ENCODE measurements around the gene DCN. TPM values are rescaled to one million over a fixed set of nuclear protein-coding genes. Genes with fewer than 3 reads are reported as not detected.

DCN gene
- total RNA-seq, 1 donor from 2014 or later: 1,553 TPM

DNA sequence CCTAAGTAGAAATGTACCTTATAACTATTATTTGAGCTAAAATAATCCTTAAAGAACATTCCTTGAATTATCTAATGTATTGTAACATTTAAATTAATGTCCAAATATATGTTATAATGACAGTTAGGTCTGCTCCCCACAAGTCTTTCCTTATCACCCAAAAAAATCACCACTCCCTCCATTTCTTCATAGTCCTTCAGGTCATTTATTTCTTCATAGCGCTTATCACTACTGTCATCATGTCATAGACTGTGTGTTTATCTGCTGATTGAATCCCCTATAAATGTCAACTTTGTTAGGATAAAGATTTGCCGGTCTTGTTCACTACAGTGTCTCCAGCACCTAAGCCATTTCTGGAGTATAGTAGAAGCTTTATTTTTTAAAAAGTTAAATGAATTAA lies 83.3 kb downstream of the DCN start:
- intact Hi-C loops (cut with DNase I): no loop called here
- TF ChIP-seq POLR2A (IDR thresholded peaks at IDR 0.05) (no peak), POLR2AphosphoS5 (IDR thresholded peaks at IDR 0.05; ENCODE audit: insufficient read depth in 1 of 2, low read depth in 1 of 2) (no peak)
- TF ChIP-seq, protein P1, sequence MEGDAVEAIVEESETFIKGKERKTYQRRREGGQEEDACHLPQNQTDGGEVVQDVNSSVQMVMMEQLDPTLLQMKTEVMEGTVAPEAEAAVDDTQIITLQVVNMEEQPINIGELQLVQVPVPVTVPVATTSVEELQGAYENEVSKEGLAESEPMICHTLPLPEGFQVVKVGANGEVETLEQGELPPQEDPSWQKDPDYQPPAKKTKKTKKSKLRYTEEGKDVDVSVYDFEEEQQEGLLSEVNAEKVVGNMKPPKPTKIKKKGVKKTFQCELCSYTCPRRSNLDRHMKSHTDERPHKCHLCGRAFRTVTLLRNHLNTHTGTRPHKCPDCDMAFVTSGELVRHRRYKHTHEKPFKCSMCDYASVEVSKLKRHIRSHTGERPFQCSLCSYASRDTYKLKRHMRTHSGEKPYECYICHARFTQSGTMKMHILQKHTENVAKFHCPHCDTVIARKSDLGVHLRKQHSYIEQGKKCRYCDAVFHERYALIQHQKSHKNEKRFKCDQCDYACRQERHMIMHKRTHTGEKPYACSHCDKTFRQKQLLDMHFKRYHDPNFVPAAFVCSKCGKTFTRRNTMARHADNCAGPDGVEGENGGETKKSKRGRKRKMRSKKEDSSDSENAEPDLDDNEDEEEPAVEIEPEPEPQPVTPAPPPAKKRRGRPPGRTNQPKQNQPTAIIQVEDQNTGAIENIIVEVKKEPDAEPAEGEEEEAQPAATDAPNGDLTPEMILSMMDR (IDR thresholded peaks at IDR 0.05): no peak
- Histone ChIP-seq H3K9me3 (no peaks in the 10 kb centered on the region), H3K27ac (peak overlapping the region; percentile 73), H3K4me1 (peaks cover 10% of the 10 kb centered on the region), H3K4me3 (no peak overlapping the region), H3K36me3 (no peaks in the 10 kb centered on the region), H3K27me3 (no peaks in the 10 kb centered on the region)
- DNase-seq (ENCODE audit: extremely low spot score in 2 of 2): no peak

DNA sequence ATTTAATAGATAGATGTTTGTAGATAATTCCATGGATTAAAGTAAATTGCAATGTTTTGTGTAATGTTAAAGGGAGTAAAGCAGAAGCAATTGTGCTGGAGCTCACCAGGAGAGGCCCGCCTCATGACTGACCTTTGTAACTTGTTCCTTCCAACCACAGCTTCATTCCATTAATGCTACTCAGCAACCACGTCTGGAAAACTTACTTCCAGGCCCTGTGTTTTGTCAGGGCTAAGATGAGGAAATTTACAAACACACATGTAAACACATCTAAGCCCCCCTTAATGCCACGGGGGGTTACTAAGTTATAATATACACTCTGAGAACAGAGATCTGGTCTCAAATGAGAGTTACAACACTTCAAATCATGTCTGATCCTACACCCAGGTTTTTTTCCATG lies 83.7 kb downstream of the DCN start:
- Histone ChIP-seq H3K4me1 (peaks cover 10% of the 10 kb centered on the region), H3K9me3 (no peaks in the 10 kb centered on the region), H3K27me3 (no peaks in the 10 kb centered on the region), H3K36me3 (no peaks in the 10 kb centered on the region), H3K27ac (peak overlapping the region; percentile 73), H3K4me3 (no peak overlapping the region)
- intact Hi-C loops (cut with DNase I): no loop called here
- no peak for DNase-seq (ENCODE audit: extremely low spot score in 2 of 2)
- no peak for TF ChIP-seq POLR2A (IDR thresholded peaks at IDR 0.05)
- TF ChIP-seq, protein P1 (IDR thresholded peaks at IDR 0.05): no peak
- peak in 1 of 2 donors; percentile 33 for TF ChIP-seq POLR2AphosphoS5 (IDR thresholded peaks at IDR 0.05; ENCODE audit: insufficient read depth in 1 of 2, low read depth in 1 of 2)

DNA sequence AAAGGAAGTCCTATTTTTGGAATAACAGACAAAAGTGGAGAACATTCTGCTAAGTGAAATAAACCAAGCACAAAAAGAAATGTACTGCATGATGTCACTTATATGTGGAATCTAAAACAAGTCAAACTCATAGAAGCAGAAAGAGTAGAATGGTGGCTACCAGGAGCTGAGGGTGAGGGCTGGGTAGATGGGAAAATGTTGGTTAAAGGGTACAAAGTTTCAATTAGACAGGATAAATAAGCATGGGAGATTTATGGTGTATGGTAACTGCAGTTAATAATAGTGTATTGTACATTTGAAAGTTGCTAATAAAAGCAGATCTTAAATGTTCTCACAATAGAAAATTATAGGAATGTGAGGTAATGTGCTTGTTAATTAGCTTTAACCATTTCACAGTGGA lies 84.2 kb downstream of the DCN start:
- no peaks in the 10 kb centered on the region for H3K36me3 ChIP-seq
- peaks cover 10% of the 10 kb centered on the region for H3K4me1 ChIP-seq
- DNase-seq (ENCODE audit: extremely low spot score in 2 of 2): no peak
- TF ChIP-seq POLR2A (IDR thresholded peaks at IDR 0.05) (no peak), POLR2AphosphoS5 (IDR thresholded peaks at IDR 0.05; ENCODE audit: insufficient read depth in 1 of 2, low read depth in 1 of 2) (no peak)
- TF ChIP-seq, protein P1 (IDR thresholded peaks at IDR 0.05): no peak
- H3K4me3 ChIP-seq: no peak overlapping the region
- intact Hi-C loops (cut with DNase I): no loop called here
- peak overlapping the region; percentile 73 for H3K27ac ChIP-seq
- no peaks in the 10 kb centered on the region for H3K27me3 ChIP-seq
- no peaks in the 10 kb centered on the region for H3K9me3 ChIP-seq

DNA sequence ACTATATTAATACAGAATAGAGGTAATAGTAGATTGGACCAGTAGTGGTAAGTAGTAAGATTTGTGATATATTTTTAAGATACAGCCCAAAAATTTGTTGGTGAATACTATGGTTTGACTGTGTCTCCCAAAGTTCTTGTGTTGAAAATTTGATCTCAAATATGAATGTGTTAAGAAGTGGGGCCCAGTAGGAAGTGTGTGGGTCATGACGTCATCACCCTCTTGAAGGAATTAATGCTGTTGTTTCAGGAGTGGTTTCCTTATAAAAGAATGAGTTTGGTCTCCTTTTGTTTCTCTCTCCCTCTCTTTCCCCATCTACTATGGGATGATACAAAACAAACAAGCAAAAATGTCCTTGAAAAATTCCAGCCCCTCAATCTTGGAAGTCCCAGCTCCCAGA lies 87.7 kb downstream of the DCN start:
- DNase-seq (ENCODE audit: extremely low spot score in 2 of 2): no peak
- intact Hi-C loops (cut with DNase I): no loop called here
- H3K4me1 ChIP-seq: peaks cover 5% of the 10 kb centered on the region
- no peaks in the 10 kb centered on the region for H3K36me3 ChIP-seq
- no peaks in the 10 kb centered on the region for H3K27me3 ChIP-seq
- no peak overlapping the region for H3K27ac ChIP-seq
- H3K9me3 ChIP-seq: no peaks in the 10 kb centered on the region
- H3K4me3 ChIP-seq: no peak overlapping the region
- TF ChIP-seq POLR2AphosphoS5 (IDR thresholded peaks at IDR 0.05; ENCODE audit: insufficient read depth in 1 of 2, low read depth in 1 of 2) (no peak), POLR2A (IDR thresholded peaks at IDR 0.05) (no peak)
- TF ChIP-seq, protein P1 (IDR thresholded peaks at IDR 0.05): no peak

DNA sequence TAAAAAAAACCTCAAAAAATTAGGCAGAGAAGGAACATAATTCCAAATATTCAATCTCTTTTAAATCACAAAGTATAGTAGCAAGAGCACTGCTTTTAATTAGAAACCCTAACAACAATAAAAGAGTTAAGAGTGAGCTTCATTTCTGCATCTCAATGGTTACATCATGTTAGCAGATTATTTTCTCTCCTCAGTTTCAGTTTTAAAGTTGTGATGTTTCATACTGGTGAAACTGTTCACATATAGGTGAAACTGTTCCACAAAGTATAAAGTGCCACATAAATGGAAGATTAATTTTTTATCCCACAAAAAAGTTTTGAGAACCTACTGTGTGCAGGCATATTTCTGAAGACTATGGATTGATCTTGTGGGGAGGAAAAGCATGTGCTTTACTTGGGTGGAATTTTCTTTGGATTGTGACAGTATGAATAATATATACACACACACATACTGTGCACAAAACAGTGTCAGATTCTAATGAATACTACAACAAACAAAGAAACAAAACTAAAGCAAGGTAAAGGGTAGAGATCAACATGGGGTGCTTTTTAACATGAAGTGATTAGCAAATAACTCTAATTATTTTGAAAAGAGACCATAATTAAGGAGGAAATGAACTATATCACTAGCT lies 88.5 kb downstream of the DCN start:
- Histone ChIP-seq H3K27me3 (no peaks in the 10 kb centered on the region), H3K36me3 (no peaks in the 10 kb centered on the region), H3K4me3 (no peak overlapping the region), H3K27ac (no peak overlapping the region), H3K4me1 (no peaks in the 10 kb centered on the region), H3K9me3 (no peaks in the 10 kb centered on the region)
- no peak for TF ChIP-seq POLR2A (IDR thresholded peaks at IDR 0.05)
- TF ChIP-seq POLR2AphosphoS5 (IDR thresholded peaks at IDR 0.05; ENCODE audit: insufficient read depth in 1 of 2, low read depth in 1 of 2): no peak
- TF ChIP-seq, protein P1 (IDR thresholded peaks at IDR 0.05): no peak
- intact Hi-C loops (cut with DNase I): no loop called here
- no peak for DNase-seq (ENCODE audit: extremely low spot score in 2 of 2)

Measured in vagina (tissue), 2 donors.